GF-D8 (cell line): ENCODE data around the gene FGFR2.
"Not testable (repeated sequence)": the region's sequence is repeated elsewhere in the genome, so short reads cannot be mapped to it uniquely, and the experiment has no call there.

Source experiments
- DNase-seq: peaks from one replicate; lab custom pipeline; 2025; lab: John Stamatoyannopoulos, UW

Gene FGFR2

GRCh38 chr10:121524157-121524817 lies 74.0 kb downstream of the FGFR2 start:
- no peak for DNase-seq

- no peak for DNase-seq
Measured at GRCh38 chr10:121522831-121523230, 75.4 kb downstream of the FGFR2 start.

- no peak for DNase-seq
Measured at GRCh38 chr10:121521794-121522556, 76.3 kb downstream of the FGFR2 start.

- DNase-seq: not testable (repeated sequence)
Measured at GRCh38 chr10:121520526-121520925, 77.7 kb downstream of the FGFR2 start.

- DNase-seq: no peak
Measured at GRCh38 chr10:121519901-121520493, 78.2 kb downstream of the FGFR2 start.

- DNase-seq: no peak
Measured at GRCh38 chr10:121519411-121519810, 78.8 kb downstream of the FGFR2 start.

- no peak for DNase-seq
Measured at GRCh38 chr10:121518333-121518732, 79.9 kb downstream of the FGFR2 start.

GRCh38 chr10:121516093-121516865 lies 82.0 kb downstream of the FGFR2 start:
- no peak for DNase-seq

GRCh38 chr10:121514141-121514865 lies 83.9 kb downstream of the FGFR2 start:
- no peak for DNase-seq

GRCh38 chr10:121511943-121512342 lies 86.3 kb downstream of the FGFR2 start:
- no peak for DNase-seq

- no peak for DNase-seq
Measured at GRCh38 chr10:121511460-121511859, 86.8 kb downstream of the FGFR2 start.

GRCh38 chr10:121510201-121510771 lies 88.0 kb downstream of the FGFR2 start:
- DNase-seq: no peak

- no peak for DNase-seq
Measured at GRCh38 chr10:121509796-121510195, 88.4 kb downstream of the FGFR2 start.

- DNase-seq: no peak
Measured at GRCh38 chr10:121509112-121509511, 89.1 kb downstream of the FGFR2 start.

- no peak for DNase-seq
Measured at GRCh38 chr10:121503587-121504051, 94.6 kb downstream of the FGFR2 start.

- DNase-seq: no peak
Measured at GRCh38 chr10:121501796-121502195, 96.4 kb downstream of the FGFR2 start.

- no peak for DNase-seq
Measured at GRCh38 chr10:121500701-121501332, 97.4 kb downstream of the FGFR2 start.

GRCh38 chr10:121497513-121498470 lies 100.5 kb downstream of the FGFR2 start:
- DNase-seq: no peak

GRCh38 chr10:121495719-121496118 lies 102.5 kb downstream of the FGFR2 start:
- DNase-seq: no peak

- DNase-seq: no peak
Measured at GRCh38 chr10:121494296-121494695, 103.9 kb downstream of the FGFR2 start.
